GM12864 (cell line): ENCODE data around the gene ASH1L.
A peak's percentile ranks its signal among the peaks of the same experiment; 100 is the strongest.
"Not testable (repeated sequence)": the region's sequence is repeated elsewhere in the genome, so short reads cannot be mapped to it uniquely, and the experiment has no call there.

Source experiments
- DNase-seq: peaks from one replicate; pipeline ENCODE4 v3.0.0-alpha.2; 2011; ENCODE audit warnings: low read depth
- H3K4me3 ChIP-seq: 2 replicates; pipeline ENCODE4 v1.5.1; 2011; ENCODE audit warnings: mild to moderate bottlenecking, low read depth, low read length, control low read depth
- TF ChIP-seq, protein P1 (sequence below): IDR thresholded peaks from 2 replicates; pipeline ENCODE4 v1.5.1; 2011; ENCODE audit warnings: low read depth, mild to moderate bottlenecking, moderate library complexity, low read length, control low read depth, inconsistent platforms; ENCODE audit errors: missing control alignments

ASH1L gene

DNA sequence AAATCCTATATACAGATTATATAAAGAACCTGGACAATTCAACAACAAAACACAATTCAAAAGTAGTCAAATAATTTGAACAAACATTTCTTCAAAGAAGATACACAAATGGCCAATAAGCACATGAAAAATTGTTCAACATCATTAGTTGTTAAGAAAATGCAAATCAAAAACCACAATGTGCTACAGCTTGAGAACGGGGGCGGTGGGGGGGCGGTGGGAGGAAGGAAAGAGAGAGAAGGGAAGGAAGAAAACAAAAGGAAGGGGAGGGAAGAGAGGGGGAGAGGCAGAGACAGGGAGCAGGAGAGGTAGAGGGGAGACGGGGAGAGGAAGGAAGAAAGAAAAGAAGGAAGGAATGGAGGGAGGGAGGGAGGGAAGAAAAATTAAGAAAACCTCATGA is 44.1 kb downstream of the ASH1L start:
- TF ChIP-seq, protein P1, sequence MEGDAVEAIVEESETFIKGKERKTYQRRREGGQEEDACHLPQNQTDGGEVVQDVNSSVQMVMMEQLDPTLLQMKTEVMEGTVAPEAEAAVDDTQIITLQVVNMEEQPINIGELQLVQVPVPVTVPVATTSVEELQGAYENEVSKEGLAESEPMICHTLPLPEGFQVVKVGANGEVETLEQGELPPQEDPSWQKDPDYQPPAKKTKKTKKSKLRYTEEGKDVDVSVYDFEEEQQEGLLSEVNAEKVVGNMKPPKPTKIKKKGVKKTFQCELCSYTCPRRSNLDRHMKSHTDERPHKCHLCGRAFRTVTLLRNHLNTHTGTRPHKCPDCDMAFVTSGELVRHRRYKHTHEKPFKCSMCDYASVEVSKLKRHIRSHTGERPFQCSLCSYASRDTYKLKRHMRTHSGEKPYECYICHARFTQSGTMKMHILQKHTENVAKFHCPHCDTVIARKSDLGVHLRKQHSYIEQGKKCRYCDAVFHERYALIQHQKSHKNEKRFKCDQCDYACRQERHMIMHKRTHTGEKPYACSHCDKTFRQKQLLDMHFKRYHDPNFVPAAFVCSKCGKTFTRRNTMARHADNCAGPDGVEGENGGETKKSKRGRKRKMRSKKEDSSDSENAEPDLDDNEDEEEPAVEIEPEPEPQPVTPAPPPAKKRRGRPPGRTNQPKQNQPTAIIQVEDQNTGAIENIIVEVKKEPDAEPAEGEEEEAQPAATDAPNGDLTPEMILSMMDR: no peak
- H3K4me3 ChIP-seq: no peak overlapping the region
- DNase-seq: no peak

DNA sequence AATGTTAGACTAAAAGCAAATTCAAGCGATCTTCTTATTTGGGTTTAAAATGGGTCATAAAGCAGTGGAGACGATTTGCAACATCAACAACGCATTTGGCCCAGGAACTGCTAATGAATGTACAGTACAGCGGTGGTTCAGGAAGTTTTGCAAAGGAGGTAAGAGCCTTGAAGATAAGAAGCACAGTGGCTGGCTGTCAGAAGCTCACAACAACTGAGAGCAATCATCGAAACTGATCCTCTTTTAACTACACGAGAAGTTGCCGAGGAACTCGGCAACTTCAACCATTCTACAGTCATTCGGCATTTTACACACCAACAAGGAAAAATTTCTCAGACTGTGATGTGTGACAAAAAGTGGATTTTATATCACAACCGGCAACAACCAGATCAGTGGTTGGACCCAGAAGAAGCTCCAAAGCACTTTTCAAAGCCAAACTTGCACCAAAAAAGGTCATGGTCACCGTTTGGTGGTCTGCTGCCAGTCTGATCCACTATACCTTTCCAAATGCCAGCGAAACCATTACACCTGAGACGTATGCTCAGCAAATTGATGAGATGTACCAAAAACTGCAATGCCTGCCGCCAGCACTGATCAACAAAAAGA is 47.9 kb downstream of the ASH1L start:
- no peak for DNase-seq
- H3K4me3 ChIP-seq: no peak overlapping the region
- TF ChIP-seq, protein P1: no peak

DNA sequence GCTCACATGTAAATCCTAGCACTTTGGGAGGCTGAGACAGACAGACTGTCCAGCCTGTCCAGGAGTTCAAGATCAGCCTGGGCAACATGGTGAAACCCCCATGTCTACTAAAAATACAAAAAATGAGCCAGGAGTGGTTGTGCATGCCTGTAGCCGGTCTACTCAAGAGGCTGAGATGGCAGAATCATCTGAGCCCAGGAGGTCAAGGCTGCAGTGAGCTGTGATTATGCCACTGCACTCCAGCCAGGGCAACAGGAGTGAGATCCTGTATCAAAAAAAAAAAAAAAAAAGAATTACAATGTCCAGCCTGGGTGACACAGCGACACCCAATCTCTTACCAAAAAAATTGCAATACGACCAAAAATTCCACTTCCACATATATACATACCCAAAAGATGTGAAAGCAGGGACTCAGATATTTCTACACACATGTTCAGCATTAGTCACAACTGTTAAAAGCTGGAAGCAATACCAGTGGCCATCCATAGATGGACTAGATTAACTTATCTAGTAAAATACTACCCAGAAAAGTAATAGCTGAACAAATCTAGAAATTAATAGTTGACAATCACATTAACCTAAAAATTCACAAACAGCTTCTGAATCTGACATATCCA is 49.2 kb downstream of the ASH1L start:
- TF ChIP-seq, protein P1: no peak

DNA sequence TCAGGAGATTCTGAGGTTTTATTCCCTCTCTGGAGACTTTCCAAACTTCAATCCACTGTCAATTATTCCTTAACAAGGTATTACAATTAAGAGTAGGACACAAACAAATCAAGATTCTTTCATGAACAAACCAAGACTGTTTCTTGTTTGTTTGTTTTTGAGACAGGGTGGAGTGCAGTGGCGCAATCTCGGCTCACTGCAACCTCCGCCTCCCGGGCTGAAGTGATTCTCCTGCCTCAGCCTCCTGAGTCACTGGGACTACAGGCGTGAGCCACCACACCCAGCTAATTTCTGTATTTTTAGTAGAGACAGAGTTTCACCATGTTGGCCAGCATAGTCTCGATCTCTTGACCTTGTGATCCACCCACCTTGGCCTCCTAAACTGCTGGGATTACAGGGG is 51.2 kb downstream of the ASH1L start:
- not testable (repeated sequence) for DNase-seq, H3K4me3 ChIP-seq

More for the DNA sequence above, 49.2 kb downstream of the ASH1L start:
- DNase-seq: no peak
- H3K4me3 ChIP-seq: no peak overlapping the region

DNA sequence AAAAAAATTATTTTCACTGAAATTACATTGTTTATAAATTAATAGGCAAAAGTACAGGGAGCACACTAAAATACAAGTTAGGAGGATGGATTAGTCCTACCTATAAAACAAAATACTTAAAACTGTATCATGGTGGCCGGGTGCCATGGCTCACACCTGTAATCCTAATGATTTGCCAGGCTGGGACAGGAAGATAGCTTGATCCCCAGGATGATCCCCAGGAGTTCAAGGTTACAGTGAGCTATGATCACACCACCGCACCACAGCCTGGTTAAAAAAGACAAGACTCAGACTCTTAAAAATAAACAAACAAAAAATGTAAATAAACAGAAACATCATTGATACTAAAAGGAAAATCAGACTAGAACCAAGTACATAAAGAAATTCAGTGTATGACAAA is 53.5 kb downstream of the ASH1L start:
- TF ChIP-seq, protein P1: no peak
- no peak for DNase-seq
- no peak overlapping the region for H3K4me3 ChIP-seq

DNA sequence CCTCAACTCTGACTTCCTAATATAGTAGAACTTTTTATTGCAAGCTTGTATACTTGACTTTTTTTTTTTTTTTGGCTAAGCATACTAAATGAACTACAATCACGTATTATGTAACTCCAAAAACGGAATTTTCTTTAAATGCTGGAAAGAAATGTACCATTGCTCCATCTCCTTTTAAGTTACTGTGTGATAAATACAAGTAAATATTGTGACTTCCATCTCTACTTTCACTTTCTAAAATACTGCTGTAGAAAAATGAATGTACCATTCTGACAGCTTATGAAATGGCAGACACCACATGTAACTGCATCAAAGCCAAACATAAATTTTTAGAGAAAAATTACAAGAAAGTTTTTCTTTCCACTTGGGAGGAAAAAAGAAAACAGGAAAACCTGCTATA is 54.7 kb downstream of the ASH1L start:
- TF ChIP-seq, protein P1: no peak
- no peak overlapping the region for H3K4me3 ChIP-seq
- no peak for DNase-seq

DNA sequence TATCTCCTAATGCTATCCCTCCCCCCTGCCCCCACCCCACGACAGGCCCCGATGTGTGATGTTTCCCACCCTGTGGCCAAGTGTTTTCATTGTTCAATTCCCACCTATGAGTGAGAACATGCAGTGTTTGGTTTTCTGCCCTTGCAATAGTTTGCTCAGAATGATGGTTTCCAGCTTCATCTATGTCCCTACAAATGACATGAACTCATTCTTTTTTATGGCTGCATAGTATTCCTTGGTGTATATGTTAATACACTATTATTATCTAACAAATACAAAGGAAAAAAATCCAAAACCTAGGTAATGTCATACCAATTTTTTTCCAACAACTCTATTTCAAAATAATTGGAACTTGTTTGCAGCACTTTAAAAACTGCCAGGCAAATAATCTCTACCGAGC is 56.6 kb downstream of the ASH1L start:
- H3K4me3 ChIP-seq, DNase-seq: not testable (repeated sequence)

DNA sequence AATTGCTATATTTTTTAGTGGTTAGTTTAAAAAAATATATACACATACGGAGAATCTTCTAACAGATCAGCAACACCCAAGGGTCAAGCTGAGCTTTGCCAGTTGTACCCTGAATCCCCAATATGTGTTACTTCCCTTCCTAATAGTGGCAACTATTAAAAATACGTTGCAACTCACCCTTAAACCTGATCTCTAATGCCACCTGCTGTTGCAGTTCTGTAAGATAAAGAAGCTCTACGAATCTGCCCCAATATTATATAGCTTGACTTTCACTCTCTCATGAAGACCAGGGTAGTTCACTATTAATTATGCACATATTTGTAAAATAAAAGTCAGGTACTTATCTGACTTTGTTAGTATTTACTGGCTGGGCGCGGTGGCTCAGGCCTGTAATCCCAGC is 58.4 kb downstream of the ASH1L start:
- no peak overlapping the region for H3K4me3 ChIP-seq
- DNase-seq: no peak
- TF ChIP-seq, protein P1: peak; percentile 35
